Epidermal melanocyte (primary cell): Measurements from ENCODE around the gene VWA2.
A peak's percentile ranks its signal among the peaks of the same experiment; 100 is the strongest.
"Not testable (repeated sequence)": the region's sequence is repeated elsewhere in the genome, so short reads cannot be mapped to it uniquely, and the experiment has no call there.

ENCODE experiments used
- DNase-seq: peaks from one replicate; pipeline ENCODE4 v3.0.0; 2011; ENCODE audit warnings: low spot score; ENCODE audit not compliant: insufficient read length

Gene VWA2

DNA sequence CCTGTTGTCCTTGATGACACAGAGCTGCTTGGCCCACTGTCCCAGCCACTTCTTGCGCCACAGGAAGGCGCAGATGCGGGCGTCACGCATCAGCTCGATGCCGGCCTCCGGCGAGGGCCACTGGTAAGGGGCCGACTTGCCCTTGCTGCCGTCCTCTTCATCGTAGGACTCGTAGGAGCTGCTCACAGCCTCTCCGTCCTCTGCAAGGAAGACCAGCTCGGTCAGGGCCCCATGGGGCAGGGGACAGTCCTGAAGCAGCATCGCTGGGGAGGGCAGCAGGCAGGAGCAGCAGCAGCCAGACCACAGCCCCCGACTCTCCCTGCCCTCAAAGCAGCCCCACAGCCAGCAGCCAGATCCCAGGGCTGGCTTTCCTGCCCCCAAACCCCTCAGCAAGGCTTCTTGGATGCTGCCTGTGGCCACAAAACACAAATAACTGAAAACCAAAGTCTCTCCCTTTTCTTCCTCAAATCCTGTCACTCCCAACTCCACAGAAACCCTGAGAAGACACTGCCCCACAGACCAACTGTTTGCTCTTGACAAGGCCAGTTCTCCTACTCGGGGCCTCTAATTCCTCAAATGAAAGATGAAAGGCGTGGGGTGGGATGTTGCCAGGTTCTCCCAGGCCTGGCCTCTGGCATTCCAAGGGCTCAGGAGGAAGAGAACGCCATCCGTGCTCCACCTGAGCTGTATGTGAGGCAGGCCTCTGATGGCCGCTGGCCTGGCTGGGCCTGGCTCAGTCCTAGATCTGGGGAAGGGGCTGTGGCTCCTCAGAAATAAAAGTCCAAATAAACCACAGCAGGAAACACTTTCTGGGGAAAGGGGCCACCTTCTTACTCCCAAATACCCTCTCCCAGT, 76.7 kb downstream of the VWA2 start:
- no peak for DNase-seq

DNA sequence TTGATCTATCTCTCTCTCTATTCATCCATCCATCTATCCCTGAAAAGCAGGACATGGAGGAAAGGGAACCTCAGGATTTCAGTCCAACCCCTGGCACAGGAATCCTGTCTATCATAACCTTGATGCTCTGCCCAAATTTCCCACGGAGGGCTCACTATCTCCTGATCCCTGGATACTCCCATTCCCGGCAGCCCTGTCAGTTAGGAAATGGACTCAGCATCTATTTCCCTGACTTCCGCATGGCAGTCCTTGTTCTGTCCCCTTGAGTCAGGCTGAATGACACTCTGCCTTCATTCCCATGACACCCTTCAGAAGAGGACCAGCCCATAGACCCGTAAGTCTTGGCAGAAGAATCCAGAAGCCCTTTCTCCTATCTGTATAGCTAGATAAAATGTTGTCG, 77.7 kb downstream of the VWA2 start:
- no peak for DNase-seq

- no peak for DNase-seq
These were observed 80.6 kb downstream of the VWA2 start for GRCh38 chr10:114319406-114320248.

- no peak for DNase-seq
These were observed 81.4 kb downstream of the VWA2 start for GRCh38 chr10:114320249-114321116.

DNA sequence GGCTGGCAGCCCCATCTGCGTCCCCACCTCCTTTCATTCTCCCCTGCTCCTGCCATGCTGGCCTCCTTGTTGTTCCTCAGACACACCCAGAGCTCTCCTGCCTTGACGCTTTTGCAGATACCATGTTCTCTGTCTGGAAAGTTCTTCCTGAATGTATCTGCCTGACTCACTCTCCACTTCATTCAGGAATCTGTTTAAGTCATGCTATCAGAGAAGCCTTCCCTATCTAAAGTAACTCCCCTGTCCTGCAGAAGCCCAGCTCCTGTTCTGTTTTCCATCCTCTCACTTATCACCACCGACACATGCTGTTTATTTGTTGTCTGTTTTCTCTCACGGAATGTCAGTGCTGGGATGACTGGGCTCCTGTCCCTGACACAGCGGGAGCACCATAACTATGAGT, 83.3 kb downstream of the VWA2 start:
- DNase-seq: no peak

DNA sequence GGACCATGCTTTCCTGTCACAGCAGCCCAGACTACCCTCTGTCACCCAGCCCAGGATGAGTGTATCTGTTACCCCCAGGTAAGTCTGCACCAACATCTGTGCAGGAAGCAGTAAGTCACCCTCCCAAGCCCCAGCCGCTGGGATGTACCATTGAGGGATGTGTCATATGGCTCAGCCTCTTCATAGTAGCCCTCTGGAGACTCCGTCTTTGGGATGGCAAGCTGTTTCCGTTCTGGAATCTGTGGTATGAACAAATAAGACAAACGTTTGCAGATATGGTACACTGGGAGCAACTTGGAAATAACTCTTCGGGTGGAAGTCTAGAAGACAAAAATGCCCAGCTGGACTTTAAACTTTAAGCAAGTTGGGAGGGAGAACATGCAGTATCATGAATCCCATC, 84.0 kb downstream of the VWA2 start:
- DNase-seq: no peak

GRCh38 chr10:114326795-114327194, 87.7 kb downstream of the VWA2 start:
- DNase-seq: no peak

DNA sequence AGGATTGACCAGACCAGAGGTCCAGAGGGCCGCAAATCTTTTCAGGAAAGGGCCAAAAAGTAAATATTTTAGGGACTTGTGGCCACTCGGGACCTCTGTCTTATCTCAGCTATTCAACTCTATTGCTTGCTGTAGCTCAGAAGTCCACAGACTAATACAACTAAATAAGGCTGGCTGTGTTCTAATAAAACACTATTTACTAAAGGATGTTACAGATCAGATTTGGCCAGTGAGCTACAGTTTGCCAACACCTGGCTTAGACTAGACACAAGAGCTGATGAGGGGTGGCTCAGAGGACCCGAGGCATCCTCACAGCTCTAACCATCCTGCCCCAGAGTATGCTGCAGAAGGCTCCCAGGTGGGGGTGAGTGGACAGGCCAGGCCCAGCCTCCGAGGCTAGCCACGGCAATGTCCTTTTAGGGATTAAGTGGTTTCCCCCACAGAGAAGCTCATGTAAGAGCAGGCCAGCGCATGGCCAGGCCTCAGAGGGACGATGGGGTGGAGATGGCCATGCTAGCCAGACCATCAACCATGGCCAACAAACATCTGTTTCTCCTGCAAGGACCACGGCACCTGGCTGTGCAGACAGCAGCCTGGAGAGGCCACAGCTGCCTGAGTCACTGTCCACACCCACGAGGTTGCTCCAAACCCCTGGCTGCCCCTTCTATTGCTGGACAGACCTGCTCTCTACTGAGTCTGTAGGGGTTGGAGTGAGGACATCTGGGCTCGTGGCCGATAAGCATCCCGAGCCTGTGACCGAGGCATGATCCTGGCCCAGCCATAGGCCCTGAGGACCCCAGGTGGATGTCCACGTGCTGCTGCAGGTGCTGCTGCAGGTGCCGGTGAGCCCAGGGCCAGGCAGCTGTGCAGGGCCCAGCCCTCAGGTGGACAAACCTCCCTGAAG, 88.7 kb downstream of the VWA2 start:
- no peak for DNase-seq

DNA sequence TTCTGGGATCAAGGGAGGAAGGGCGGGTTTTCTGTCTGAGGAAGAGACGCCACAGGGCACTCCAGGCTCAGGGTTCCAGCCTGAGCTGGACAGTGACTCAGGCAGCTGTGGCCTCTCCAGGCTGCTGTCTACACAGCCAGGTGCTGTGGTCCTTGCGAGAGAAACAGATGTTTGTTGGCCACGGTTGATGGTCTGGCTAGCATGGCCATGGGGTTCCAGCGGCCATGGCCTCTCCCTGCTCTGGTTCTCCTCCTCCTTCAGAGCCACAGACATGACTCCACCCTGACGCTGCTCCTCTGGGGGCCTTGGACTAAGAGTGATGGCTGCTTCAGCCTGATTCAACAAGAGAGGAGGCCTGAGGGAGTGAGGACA, 89.4 kb downstream of the VWA2 start:
- no peak for DNase-seq

- DNase-seq: no peak
These were observed 89.8 kb downstream of the VWA2 start for GRCh38 chr10:114328874-114329273.

GRCh38 chr10:114329634-114330365, 90.7 kb downstream of the VWA2 start:
- no peak for DNase-seq

DNA sequence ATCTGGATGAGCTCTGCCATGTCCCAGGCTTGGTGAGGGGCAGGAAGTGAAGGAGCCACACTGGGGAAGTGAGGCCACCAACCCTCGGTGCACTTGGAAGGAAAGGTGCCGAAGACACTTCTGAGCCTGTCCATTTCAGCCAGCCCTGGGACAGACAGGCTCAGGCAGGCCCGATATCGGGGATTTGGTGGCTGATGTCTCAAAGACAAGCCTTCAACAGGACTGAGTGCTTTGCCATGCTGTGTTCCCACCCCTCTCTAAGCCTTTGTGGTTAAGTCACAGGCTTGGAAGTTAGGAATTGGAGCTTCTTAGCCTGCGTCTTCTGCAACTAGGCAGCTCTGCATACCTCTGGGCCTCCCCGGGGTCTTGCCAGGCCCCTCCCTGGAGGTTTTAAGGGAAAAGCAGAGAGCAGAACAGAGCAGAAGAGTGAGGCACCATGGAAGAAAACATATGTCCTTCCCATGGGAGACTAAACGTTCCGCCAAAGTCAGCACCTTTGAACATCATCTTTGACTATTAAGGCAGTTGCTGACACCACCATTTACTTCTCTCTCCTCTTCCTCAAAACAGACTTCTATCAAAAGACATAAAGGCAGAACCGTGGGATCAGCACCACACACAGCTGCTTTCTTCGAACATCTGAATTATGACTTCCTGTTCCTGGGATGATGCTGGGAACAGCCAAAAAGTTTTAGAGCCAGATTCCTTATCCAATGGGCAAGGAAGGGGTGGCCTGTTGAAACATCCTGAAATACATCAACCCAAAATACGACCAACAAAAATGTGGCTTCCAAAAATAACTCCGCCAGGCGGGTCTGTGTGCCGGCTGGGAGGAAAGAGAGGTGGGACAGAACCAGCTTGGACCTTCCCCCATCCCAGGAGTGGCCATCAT, 93.5 kb downstream of the VWA2 start:
- DNase-seq: no peak

GRCh38 chr10:114333441-114333840, 94.4 kb downstream of the VWA2 start:
- DNase-seq: not testable (repeated sequence)

GRCh38 chr10:114334301-114334700, 95.2 kb downstream of the VWA2 start:
- DNase-seq: peak; percentile 33

DNA sequence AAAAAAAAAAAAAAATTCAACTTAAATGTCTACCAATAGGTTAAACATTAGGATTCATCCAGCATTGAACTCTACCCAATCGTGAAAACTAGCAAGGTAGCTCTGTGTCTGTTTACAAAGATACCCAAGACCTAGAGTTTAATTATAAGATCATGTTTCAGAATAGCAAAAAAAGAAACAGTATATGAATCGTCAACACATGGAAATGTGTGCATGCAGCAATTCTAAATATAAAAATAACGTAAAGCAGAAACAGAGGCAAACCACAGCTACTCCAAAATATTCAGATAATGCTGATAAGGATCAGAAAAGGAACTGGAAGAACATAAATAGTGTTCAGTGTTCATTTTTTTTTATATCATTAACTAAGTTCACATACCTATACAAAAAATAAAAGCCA, 96.6 kb downstream of the VWA2 start:
- no peak for DNase-seq

GRCh38 chr10:114336823-114337509, 97.9 kb downstream of the VWA2 start:
- no peak for DNase-seq

DNA sequence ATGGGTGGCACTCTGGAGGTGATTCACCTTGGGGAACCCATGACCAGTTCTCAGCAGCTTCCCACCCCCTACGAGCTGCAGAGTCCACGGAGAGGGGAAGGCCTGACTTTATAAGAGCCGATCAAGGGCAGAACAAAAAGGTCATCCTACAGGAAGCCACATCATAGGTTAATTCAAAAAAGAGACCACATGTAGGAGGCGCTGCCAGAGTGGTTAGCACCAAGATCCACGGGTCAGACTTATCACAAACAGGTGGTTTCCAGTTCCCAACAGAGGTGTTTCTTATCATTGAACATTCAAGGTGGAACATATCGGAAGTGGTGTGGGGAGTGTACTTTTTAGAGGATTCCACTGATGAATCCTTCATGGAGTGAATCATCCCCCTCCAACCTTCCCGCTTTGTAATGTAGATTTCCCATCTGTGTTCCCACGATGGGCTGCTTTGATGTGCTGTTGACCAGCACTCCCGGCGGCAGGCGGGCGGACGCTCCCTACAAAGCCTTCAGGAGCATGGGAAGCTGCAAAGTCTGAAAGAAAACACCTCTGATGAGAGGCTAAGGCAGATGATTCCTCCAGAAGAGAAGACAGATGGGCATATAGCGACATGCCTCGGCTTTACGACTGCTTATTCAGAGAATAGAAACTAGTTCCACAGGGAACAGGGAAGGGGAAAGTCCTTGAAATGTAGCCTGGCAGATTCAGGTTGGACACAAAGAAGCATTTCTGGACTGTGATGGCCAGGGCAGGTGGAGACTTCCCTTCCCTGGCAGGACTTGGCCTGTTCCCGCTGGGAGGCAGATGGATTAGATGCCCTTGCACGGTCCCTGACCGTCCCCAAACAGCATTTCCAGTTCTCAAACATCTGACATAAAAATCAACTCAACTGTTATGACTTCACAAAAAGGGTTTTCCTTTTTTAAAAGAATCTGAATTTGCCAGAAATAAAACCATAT, 98.7 kb downstream of the VWA2 start:
- DNase-seq: no peak
